BE2C (cell line): Measurements from ENCODE around the gene ACADVL.

ENCODE experiments used
- DNase-seq: peaks from one replicate; pipeline ENCODE4 v3.0.0-alpha.2; 2020
- H3K27me3 ChIP-seq: fragments of 250-450 bp; sonication (Bioruptor Pico); 2 replicates; pipeline ENCODE4 v1.5.1; 2020; ENCODE audit warnings: mild to moderate bottlenecking
- H3K36me3 ChIP-seq: fragments of 250-450 bp; sonication (Bioruptor Pico); 2 replicates; pipeline ENCODE4 v1.5.1; 2020; ENCODE audit warnings: mild to moderate bottlenecking
- H3K4me1 ChIP-seq: fragments of 250-450 bp; sonication (Bioruptor Pico); 2 replicates; pipeline ENCODE4 v1.5.1; 2020
- H3K4me3 ChIP-seq: 2 replicates; pipeline ENCODE4 v1.5.1; 2011; ENCODE audit warnings: low read depth, low read length
- H3K9me3 ChIP-seq: fragments of 250-450 bp; sonication (Bioruptor Pico); 2 replicates; pipeline ENCODE4 v1.5.1; 2020
- CTCF ChIP-seq: IDR thresholded peaks from 2 replicates; pipeline ENCODE4 v1.5.1; 2012; ENCODE audit warnings: mild to moderate bottlenecking, low read depth, low read length

ACADVL gene

GRCh38 chr17:7218166-7218565, 1.6 kb upstream of the ACADVL start:
- Histone ChIP-seq H3K4me3 (no peak overlapping the region), H3K4me1 (peaks cover 8% of the 10 kb centered on the region; the same call in 1 of the 2 replicates), H3K36me3 (peaks cover 4% of the 10 kb centered on the region), H3K27me3 (no peaks in the 10 kb centered on the region), H3K9me3 (no peaks in the 10 kb centered on the region)
- TF ChIP-seq CTCF: no peak
- no peak for DNase-seq

GRCh38 chr17:7218758-7219157, 980 bp upstream of the ACADVL start:
- no peak for TF ChIP-seq CTCF
- H3K36me3 ChIP-seq: peaks cover 10% of the 10 kb centered on the region
- no peaks in the 10 kb centered on the region for H3K9me3 ChIP-seq
- H3K4me3 ChIP-seq: no peak overlapping the region
- no peaks in the 10 kb centered on the region for H3K27me3 ChIP-seq
- peaks cover 8% of the 10 kb centered on the region; the same call in 1 of the 2 replicates for H3K4me1 ChIP-seq
- no peak for DNase-seq

- Histone ChIP-seq H3K9me3 (no peaks in the 10 kb centered on the region), H3K27me3 (no peaks in the 10 kb centered on the region), H3K4me1 (peaks cover 8% of the 10 kb centered on the region; the same call in 1 of the 2 replicates), H3K36me3 (peaks cover 14% of the 10 kb centered on the region), H3K4me3 (peak overlapping the region; percentile 72)
- no peak for TF ChIP-seq CTCF
- DNase-seq: no peak
These were observed 418 bp upstream of the ACADVL start for GRCh38 chr17:7219229-7219811.

- Histone ChIP-seq H3K27me3 (no peaks in the 10 kb centered on the region), H3K9me3 (no peaks in the 10 kb centered on the region), H3K36me3 (peaks cover 14% of the 10 kb centered on the region), H3K4me1 (peaks cover 5% of the 10 kb centered on the region; the same call in 1 of the 2 replicates), H3K4me3 (peak overlapping the region; percentile 72)
- peak; percentile 67 for DNase-seq
- peak; percentile 57 for TF ChIP-seq CTCF
These were observed 997 bp downstream of the ACADVL start for GRCh38 chr17:7220593-7221277.

GRCh38 chr17:7221278-7222092, 1.7 kb downstream of the ACADVL start:
- Histone ChIP-seq H3K27me3 (no peaks in the 10 kb centered on the region), H3K36me3 (peaks cover 14% of the 10 kb centered on the region), H3K4me1 (peaks cover under 1% of the 10 kb centered on the region; the same call in 1 of the 2 replicates), H3K9me3 (no peaks in the 10 kb centered on the region), H3K4me3 (no peak overlapping the region)
- no peak for DNase-seq
- TF ChIP-seq CTCF: no peak
